Cerebellar nuclear complex (tissue), 1 donor: ENCODE measurements around the gene TAS1R2.
A peak's percentile ranks its signal among the peaks of the same experiment; 100 is the strongest.

Experiments used
- DNase-seq, 2 experiments: peaks; one replicate each; lab custom pipeline; 2025; lab: John Stamatoyannopoulos, UW

The TAS1R2 gene

GRCh38 chr1:18820791-18821641 lies 38.4 kb downstream of the TAS1R2 start:
- peak in 1 of 2 experiments; percentile 72 for DNase-seq

GRCh38 chr1:18819986-18820790 lies 39.3 kb downstream of the TAS1R2 start:
- no peak for DNase-seq

DNA sequence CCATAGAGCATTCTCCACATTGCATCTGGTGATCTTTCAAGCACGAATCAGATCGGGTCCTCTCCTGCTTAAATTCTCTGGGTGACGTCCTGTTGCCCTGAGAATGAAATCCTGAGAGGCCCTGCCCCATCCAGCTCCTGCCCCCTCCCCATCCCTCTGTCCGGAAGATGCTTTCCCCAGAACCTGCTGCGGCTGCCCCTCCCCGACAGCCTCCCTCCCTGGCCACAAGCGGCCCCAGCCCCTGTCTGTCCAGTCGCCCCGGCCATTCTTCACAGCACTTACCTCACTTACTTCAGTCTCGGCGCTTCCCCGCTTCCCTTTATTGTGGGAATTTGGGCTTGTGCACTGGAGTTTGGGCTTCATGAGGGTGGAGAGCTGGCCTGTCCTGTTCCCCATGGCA lies 40.3 kb downstream of the TAS1R2 start:
- DNase-seq, result no peak

- no peak for DNase-seq
Observed at GRCh38 chr1:18817795-18818435, 41.5 kb downstream of the TAS1R2 start.

GRCh38 chr1:18817316-18817715 lies 42.1 kb downstream of the TAS1R2 start:
- no peak for DNase-seq

GRCh38 chr1:18816808-18817207 lies 42.7 kb downstream of the TAS1R2 start:
- DNase-seq, result no peak

- no peak for DNase-seq
Observed at GRCh38 chr1:18814874-18815531, 44.5 kb downstream of the TAS1R2 start.

- DNase-seq, result no peak
Observed at GRCh38 chr1:18814425-18814824, 45.0 kb downstream of the TAS1R2 start.

GRCh38 chr1:18812453-18812939 lies 47.0 kb downstream of the TAS1R2 start:
- DNase-seq, result no peak

DNA sequence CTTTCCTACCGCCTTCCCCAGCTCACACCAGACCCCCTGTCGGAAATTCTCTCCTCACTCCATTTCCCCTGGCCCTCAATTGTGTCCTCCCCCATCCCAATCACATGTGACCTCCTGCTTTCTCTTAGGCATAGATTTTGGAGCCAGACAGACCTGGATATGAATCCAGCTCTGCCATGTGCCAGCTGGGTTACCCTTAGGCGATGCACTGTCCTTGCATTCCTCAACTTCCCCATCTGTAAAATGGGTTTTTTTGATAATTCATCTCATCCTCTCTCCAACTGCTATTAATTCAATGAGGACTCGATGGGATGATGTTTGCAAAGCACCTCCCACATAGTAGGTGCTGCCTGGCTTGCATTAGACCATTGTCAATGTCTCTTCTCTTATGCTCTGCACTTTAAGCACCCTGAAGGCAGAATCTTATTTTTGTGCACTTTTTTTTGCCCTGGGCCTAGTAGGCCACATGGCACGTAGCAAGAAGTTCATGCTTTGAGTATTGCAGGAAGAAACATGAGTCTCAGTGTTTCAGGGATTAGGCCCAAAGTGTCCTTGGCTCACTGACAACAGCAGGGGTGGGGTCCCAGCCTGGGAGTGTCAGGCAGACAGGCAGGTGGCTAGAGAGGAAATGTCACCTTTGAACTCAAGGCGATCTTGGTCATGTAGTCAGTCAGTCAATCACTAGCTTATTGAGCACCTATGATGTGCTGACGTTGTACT lies 47.6 kb downstream of the TAS1R2 start:
- DNase-seq, result no peak

DNA sequence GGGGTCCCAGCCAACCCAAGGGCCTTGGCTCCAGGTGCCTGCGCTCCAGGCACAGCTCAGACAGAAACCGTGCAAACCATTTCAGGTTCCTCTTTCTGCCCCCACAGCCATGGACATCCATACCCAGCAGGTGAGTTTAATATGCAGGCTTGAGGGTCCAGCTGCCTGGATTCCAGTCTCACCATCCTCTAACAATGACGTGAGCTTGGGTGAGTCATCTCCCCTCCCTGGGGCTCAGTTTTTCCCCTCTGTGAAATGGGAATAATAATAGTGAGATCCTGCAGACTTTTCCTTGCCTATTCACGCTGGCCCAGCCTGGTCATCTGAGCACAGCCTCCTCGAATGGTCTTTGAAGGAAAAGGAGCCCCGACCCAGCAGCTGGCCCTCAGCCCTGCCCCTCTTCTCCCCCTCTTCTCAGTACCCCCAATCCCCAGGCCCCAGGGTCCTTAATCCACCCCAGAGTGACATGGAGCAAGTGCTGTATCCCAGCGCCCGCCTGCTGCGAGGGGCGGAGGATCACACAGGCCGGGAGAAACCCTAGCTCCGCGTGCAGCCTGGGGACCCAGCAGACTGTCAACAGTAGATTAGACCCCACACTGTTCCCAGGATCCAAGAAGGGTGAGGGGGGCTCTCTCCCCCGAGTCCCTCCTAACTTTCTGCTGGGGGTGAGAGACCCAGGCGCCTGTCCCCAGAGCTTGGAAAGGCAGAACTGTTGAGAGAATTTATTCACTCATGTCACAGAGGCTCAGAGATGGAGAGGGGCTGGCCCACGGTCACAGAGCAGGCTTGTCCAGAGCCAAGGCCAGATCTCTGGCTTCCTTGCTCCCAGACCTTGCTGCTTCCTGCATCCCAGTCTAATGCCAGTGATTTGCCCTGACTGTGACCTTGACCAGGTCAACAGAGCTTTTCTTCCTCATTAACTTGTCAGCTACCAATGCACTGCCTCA lies 49.2 kb downstream of the TAS1R2 start:
- DNase-seq, result no peak

DNA sequence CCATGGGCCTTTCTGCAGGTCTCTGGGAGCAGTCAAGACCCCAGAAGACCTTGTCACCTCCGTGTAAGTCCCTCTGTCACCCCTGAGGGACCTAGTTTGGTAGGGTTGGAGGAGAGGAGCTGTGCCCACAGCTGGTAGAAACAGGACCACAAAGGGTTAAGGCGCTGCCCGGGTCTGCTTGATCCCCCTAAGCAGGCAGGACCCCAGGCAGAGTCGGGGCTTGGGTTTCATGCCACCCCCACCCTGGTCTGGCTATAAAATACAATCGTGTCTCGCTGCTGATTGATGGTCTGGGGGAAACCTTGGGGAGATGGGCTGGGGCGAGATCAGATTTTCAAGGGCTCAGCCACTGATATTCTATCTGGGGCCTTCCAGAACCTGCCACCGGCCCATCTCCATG lies 50.9 kb downstream of the TAS1R2 start:
- DNase-seq, result no peak

DNA sequence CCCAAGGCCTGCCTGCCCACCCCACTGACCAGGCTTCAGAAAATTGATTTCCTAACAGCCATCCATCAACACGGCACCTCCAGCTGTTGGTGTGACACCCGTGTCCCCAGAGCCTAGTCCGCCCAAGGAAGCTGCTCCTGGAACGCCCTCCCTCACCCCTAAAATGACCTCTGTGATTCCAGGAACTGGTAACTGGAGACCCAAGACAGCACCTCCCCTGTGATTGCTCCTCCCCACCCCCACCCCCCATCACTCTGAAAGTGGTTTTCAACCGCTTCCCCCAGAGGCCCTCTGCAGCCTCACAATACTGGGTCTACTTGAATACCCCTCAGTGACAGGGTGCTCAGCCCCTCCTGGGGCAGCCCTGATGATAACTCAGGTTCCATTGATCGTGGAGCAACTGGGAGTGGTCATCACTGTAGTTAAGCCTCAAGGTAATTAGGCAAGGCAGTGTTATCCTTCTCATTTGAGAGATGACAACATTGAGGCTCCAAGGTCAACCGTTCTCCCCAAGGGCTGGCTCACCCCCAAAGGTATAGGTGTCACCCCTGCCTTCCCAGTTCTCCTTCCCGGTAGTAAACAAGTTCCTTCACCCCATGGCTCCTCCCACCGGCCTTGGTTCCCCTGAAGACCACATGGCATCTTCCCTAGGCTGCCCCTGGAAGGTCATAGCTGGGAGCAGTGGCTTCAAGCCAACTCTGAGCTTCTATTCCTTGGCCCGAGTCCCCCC lies 52.0 kb downstream of the TAS1R2 start:
- no peak for DNase-seq

DNA sequence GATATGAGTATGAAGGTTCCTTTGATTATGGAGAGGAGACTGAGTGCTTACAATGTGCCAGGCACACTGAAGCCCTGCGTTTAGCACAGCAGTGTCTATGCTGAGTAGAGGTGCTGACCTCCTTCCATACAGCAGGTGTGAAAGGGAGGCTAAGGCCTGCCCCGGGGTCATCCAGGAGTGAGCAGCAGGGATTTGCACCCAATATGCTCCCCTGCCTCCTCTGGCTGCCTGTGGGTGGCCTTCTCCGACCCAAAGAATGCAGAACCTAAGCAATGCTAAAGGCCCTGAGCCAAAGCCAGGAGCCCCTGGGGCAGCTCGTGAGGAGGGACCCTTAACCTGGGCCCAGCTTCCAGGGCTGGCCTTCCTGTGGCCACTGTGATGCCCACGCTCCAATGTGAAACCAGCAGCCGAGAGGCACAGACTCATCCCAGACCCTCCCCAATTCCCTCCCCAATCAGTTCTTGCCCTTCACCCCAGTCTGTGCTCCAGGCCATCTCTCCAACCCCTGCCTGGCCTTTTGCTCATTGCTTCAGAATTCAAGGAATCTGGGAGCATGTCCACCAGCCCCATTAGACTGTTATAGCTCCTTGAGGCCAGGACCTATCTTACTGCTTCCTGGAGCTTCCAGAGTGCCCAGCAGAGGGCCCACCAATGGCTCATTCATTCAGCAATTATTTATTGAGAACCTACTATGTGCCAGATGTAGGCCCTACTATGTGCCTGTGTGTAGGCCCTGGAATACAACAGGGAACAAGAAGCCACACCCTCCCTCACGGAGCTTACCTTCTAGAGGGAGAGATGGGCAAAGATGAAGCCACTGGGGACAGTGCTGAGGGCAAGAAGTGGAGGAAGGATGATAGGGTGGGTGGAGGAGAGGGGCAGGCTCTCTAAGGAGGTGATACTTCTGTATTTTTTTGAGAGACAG lies 53.3 kb downstream of the TAS1R2 start:
- no peak for DNase-seq

GRCh38 chr1:18805150-18805879 lies 54.1 kb downstream of the TAS1R2 start:
- no peak for DNase-seq

DNA sequence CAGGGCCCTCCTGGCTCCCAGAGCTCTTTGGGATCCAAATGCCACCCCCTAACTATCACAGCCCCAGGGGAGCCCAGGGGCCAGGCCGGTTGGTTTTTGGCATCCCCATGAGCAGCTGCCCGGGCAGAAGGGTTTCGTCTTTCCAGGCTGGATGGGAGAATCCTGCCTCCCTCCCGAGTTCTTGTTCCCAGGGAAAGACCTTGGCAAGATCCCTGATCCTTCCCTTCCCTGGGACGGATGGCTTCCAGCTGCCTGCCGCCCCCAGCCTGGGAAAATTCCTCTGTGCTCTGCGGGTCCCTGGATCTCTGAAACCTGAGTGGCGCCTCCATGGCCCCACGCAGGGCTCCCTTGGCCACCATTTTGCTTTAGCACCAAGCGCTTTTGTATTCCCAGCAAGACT lies 55.6 kb downstream of the TAS1R2 start:
- no peak for DNase-seq

DNA sequence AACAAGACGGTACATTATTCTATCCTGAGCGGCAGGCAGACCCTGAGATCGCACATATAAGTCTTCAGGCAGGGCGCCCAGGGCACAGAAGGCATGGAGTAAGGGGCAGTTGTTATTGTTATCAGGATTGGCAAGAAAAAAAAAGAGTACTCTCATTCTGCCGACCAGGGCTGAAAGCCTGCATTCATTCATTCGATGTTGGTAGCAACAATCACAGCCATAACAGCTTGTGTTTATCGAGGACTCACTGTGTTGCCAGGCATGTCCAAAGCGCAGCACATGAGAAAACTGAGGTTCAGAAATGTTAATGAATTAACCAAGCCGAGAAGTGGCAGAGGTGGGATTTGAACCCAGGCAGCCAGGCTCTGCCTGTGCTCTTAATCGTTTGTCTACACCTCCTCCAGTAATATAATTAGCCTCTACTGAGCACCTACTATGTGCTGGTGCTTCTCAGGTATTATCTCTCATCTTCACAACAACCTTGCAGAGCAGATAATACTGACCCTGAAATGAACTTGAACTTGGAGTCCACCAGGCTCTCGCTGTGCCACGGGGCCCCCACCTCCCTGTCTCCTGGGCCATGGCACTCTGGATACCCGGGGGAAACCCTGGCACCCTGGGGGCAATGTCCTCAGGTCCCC lies 56.2 kb downstream of the TAS1R2 start:
- no peak for DNase-seq
